GM23248 (cell line): ENCODE data around the gene SLC35F3.

Source experiments
- EZH2 ChIP-seq: fragments of 200-600 bp; sonication (generic); IDR thresholded peaks from 2 replicates; pipeline ENCODE4 v1.6.1; 2018; ENCODE audit warnings: antibody characterized with exemption, mild to moderate bottlenecking; ENCODE audit not compliant: insufficient read depth, poor library complexity, severe bottlenecking
- EZH2phosphoT487 ChIP-seq: fragments of 200-600 bp; sonication (generic); IDR thresholded peaks from 2 replicates; pipeline ENCODE4 v1.6.1; 2018; ENCODE audit warnings: antibody characterized with exemption, moderate library complexity, mild to moderate bottlenecking, low read depth; ENCODE audit not compliant: insufficient read depth

GRCh38 chr1:234125714-234126113 is 221.2 kb downstream of the SLC35F3 start:
- TF ChIP-seq EZH2 (no peak), EZH2phosphoT487 (no peak)
